Muscle of back (tissue), 13 donors: Measurements from ENCODE around the gene VTN. TPM values are rescaled to one million over a fixed set of nuclear protein-coding genes. Genes with fewer than 3 reads are reported as not detected.

Experiments used
- DNase-seq, 3 donors: peaks; one replicate each; pipeline versions ENCODE4 v3.0.0 to v3.0.0-alpha.2; 2013
- long read RNA-seq, 9 donors: transcript quantifications; one replicate each; lab custom pipeline, GENCODE V29; 2026
- polyA plus RNA-seq, 10 donors: library from polyadenylated mRNA; unstranded; fragments of 120-200 nt; gene quantifications; one replicate each; pipeline ENCODE4 v1.2.1, GENCODE V29; 2013; ENCODE audit not compliant: insufficient read length in 10 of 10

The VTN gene, protein sequence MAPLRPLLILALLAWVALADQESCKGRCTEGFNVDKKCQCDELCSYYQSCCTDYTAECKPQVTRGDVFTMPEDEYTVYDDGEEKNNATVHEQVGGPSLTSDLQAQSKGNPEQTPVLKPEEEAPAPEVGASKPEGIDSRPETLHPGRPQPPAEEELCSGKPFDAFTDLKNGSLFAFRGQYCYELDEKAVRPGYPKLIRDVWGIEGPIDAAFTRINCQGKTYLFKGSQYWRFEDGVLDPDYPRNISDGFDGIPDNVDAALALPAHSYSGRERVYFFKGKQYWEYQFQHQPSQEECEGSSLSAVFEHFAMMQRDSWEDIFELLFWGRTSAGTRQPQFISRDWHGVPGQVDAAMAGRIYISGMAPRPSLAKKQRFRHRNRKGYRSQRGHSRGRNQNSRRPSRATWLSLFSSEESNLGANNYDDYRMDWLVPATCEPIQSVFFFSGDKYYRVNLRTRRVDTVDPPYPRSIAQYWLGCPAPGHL
- 1 to 10 TPM in 1 of 10 donors, under 1 TPM in 9; 0.17 to 2.7 (median 0.46) TPM for polyA plus RNA-seq
- long read RNA-seq, donor 1 = 0 reads
- long read RNA-seq, donor 2 = 0 reads
- long read RNA-seq, donor 3 = 0 reads
- long read RNA-seq, donor 4 = 0 reads
- long read RNA-seq, donor 5 = 0 reads
- long read RNA-seq, donor 6 = 0 reads
- long read RNA-seq, donor 7 = 0 reads
- long read RNA-seq, donor 8 = 0 reads
- long read RNA-seq, donor 9, partial matches to known transcripts = 0 of 1 reads
- long read RNA-seq, donor 9, other reads (novel, unspliced or antisense) = 0 of 1 reads

DNA sequence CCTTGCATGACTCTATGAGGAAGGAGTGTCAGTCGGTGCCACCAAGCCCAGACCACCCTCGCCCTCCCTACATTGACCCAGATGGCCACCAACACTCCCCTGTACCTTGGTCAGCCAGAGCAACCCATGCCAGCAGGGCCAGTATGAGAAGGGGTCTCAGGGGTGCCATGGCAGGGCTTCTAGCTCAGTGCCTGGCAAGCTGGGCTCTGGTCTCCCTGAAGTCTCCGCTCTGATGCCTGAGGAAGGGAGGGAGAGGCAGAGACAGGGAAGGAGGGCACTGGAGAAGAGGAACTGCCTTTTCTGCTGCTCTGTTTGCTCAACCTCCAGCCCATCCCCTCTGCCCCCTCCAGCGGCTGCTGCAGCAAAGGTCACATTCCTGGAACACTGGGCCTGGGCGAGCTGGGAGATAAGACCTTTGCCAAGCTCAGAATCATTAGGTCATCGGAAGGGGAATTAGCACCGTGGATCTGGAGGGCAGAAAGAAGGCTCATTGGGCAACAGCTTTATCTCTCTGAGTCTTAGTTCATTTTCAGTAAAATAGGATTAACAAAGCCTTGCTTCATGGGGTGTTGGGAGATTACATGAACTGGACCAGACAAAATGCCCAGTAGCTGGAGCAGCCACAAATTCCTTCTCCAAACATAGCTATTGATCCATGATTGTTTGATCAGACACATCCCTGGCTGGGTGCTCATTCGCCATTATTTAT, at the start of gene VTN:
TSS of gene VTN (minus strand) at position 273 of the 709 bp plus-strand sequence. CDS start at position 169, 104 bp downstream.
- no peak for DNase-seq

DNA sequence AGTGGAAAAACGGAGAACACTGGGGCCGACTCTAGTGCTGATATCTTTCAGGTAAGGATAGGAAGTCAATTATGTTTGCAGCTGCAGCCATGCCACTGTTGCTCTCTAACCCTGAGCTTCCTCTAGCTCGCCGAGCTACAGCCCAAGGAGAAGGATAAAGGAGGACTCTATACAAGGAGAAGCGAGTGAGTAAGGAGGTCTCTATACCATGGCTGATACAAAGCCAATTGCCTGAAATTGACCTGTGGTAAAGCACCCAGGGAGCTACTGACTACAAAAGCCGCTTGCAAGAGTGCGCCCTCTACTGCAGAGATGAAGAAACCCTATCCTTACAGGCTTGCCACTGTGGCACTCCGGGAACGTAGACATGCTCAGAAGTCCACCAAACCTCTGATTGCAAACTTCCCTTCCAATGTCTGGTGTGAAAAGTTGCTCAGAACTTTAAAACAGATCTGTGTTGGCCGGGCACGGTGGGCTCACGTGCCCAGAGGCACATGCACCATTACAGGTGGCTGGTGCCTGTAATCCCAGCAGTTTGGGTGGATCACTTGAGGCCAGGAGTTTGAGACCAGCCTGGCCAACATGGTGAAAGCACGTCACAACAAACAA, 46.7 kb upstream of the VTN start:
- peak in 1 of 3 donors; percentile 10 for DNase-seq

DNA sequence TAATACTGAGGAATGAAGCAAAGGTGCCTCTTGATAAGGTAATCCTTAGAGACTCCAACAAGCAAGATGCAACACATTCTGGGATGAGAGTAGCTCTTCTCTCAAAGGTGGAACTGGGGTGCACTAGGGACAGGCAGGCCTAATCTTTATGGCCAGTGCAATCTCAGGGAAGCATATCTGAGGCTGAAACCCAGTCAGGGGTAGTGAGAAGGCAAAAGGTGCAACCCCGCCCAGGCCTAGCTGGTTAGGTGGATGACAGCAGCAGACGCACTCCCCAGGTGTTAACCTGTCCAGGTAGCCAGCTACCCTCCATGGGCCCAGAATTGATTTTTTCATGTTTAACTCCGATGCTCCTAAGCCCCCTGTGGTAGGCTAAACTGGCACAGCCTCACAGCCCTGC, 45.8 kb upstream of the VTN start:
- no peak for DNase-seq

DNA sequence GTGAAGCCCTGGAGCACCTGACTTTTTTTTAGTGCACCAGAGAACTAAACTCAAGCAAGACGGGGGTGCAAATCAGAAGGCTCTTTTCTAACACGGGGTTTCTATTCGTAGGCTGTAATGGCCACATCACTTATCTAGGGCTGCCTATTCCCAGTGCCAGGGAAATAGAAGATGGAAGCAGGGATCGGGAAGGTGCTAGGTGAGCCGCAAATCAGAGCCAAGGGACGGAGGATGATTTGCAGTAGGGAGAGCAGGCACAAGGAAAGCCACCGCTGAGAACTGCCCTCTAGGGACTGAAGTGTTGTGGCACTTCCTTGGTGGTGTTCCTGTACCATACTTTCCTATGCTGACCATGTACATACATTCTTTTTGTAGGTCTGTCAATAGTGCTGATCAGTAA, 43.7 kb upstream of the VTN start:
- no peak for DNase-seq

DNA sequence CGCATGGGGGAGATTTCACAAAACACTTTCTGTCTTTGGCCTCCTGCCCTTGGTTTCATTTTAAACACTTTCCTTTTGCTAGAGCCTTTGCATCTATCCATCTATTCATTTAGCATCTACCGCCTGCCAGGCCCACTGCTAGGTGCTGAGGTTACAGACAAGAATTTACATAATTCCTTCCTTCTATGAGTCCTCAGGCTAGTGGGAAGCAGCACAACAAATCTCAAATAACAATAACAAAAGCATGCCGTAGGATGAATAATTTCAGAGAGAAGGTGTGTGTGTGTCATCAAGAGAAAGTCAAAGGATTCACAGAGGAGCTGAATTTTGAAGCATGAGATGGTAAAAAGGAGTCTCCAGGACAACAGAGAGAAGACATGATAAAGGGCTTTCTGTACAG, 42.0 kb upstream of the VTN start:
- DNase-seq = no peak

DNA sequence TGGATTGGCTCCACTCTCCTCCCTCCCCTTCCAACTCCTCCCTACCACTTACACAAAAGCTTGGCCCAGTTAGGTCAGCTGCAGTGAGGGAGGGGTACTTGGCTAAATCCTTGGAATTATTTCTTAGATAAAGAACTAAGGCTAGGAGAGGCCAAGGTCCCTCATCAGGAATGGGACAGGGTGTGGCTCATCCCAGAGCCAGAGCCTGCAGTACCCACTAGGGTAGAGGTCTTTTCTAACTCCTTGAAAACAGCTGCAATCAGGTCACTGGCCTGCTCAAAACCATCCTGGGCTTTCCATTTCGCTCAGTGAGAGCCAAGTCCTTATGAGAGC, 37.8 kb upstream of the VTN start:
- DNase-seq = no peak

DNA sequence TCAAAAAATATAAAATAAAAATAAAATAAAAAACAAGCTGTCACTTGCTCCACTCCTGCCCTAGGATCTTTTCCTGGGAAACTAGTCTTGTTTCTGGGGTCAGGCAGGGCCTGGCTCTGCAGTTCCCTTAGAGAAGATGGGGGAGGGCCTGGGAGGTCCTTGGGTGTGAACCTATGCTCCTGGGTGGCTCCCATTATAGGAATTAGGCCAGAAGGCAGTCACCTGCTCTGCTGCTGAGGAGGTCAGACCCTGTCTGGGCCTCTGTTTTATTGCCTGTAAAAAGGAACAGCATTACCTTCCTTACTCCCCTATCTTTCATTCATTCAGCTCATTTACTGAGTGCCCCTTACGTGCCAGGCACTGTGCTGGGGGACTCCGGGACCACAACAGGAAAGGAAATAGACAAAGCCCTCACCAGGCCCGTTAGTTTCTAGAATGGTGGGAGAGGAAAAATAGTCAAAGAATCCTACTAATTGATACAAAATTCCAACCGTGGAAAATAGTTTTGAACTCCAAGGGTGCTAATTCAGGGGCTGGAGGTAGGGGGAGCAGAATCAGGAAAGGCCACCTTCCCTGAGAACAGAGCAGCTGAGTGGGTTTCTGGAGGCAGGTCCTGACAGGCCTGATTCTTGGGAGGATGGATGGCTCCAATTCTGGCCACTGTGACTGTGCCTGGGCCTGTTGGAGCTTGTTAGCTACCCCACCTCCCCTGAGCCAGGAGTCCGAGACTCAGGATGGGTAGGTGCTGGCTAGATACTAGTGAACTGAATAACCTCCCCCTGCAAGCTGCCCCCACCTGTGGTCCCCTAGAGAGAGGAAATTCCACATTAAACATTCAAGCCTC, 37.2 kb upstream of the VTN start:
- no peak for DNase-seq

DNA sequence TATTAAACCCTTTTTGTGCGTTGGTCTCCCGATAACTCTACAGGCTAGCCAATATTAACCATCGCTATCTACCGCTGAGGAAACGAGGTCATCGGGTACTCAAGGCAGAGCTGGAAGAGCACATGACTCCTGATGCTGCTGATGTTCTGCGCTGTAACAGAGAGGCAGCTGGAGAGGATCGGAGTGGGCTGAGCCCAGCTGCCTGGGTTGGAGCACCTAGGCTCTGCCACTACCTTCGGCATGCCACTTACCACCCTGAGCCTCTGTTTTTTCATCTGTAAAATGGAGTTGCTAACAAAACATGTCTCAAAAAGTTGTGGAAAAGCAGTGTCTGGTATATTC, 36.3 kb upstream of the VTN start:
- no peak for DNase-seq

DNA sequence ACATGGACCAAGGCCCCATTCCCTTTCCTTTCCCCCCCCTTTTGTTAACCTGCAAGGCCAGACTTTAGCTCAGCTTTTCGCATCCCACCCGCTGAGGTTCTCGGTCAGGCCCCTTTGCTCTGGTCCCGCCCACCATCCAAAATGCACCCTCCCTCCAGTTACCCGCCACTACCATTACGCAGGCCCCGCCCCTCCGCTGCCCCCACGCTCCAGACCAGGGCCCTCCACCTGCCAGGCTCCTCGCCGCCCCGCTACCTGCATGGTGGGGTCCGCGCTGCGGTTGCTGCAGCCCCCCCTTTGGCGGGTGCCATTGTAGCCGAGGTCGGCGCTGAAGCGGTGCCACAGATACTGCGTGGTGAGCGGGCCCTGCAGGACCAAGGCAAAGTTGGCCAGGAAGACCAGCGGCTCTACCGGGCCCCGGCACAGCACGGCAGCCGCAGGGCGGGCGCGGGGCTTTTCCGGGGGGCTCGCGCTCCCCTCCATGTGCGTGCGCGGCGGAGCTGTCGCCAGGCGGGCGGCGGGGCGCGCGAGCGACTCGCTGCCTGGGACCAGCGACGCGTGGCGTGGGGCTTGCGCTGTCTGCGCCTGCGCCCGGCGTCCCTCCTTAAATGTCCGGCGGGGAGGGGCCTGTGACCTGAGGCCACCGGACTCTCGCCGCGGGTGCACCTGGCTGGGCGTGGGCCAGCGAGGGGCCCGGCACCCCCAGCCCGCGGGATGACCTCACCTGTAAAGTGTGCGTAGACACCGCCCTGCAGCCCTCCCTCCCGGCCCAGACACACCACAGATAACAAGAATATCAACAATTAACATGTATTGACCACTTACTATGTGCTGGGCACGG, 35.7 kb upstream of the VTN start, which contains the start of gene SLC46A1:
TSS of gene SLC46A1 (minus strand) at position 581 of the 841 bp plus-strand sequence. CDS start at position 483, 98 bp downstream.
- DNase-seq = peak; percentile 38 to 87 (median 72)

DNA sequence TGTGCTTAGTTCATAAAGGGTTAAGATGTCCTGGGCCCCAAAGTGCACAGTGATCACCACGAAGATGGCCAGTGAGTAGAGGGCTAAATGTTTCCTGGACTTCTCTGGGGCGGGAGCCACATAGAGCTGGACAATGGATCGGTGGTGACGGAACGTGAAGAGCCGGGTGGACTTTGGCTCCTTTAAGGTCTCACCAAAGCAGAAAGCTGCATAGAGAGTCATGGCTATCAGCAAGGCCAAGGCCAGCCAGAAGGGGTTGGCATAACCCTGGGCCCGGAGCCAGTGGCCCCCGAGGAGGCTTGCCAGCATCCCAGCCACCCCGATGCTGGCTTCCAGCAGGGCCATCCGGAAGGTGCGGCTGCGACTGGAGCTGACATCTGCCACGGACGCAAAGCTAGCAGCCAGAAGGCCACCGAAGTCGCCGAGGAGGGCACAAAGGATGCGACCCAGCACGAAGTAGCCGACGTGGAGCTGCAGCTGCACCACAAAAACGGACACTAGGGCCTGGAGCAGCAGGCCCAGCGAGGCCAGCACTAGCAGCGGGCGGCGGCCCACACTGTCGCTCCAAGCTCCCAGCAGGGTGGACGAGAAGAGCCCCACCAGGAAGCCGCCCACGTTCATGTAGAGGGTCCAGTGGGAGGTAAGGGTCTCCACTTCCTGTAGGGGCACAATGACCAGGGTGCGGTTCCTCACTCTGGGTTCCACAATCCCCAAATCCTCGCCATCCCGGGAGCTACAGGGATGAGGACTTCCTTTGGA, 34.9 kb upstream of the VTN start:
- DNase-seq = peak in 1 of 3 donors; percentile 61

DNA sequence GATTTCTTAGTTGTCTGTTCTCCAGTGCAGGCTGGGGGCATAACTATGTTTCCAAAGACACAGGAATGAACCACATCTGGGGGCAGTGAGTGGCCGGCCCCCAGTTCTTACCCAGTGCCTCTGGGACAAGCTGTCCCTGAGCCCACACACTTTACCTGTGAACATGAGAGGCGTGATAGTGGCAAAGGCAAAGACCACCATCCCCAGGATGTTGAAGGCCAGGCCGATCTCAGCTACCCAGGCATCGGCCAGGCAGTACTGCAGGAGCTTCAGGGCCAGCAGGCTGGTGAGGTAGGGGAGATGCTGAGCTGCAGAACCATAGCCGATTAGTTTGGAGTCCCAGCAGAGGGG, 34.3 kb upstream of the VTN start:
- DNase-seq = no peak

DNA sequence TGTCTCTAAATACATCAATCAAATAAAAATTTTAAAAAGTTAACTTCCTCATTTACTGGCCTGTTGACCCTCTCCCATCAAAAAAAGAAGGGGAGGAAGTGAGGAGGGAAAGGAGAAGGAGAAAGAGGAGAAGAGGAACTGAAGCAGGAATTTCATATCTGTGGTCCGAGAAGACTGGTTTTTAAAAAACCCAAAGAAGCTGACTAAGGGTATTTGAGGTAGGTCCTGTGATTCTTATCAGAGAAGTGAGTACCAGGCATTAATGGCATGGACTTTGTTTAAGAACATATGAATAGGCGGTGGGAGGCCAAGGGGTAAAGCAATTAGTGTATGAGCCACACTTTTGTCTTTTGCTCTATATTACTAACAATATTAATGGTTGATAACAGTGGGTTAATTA, 33.9 kb upstream of the VTN start:
- DNase-seq = no peak

DNA sequence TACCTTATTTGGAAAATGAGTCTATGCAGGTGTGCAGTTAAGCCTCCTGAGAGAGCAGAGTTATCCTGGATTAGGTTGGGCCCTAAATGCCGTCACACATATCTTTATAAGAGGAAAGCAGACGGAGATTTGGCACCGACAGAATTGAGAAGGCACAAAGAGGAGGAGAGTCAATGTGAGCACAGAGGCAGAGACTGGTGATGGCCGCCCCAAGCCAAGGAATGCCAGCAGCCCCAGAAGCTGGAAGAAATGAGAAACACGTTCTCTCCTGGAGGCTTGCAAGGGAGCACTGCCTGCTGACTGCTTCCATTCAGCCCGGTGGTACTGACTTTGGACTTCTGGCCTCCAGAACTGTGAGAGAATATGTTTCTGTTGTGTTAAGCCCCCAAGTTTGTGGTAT, 32.7 kb upstream of the VTN start:
- no peak for DNase-seq

DNA sequence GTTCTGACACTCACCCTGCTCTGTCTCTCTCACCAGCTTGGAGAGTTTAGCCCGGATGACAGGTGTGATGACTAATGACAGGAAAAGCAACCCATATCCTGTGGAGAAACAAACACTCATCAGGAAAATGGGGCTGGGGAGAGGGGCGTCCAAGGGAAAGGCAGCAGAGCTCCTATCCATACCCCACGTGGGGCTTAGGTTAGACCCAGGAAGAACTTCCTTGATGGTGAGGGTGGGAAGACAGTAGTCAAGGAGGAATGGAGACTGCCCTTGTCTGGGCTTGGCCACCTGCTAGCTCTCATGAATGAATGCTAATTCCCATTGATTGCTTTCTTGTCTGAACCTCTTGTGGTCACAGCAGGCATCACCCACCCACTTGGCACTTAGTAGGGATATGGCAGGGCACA, 32.1 kb upstream of the VTN start:
- DNase-seq = no peak

DNA sequence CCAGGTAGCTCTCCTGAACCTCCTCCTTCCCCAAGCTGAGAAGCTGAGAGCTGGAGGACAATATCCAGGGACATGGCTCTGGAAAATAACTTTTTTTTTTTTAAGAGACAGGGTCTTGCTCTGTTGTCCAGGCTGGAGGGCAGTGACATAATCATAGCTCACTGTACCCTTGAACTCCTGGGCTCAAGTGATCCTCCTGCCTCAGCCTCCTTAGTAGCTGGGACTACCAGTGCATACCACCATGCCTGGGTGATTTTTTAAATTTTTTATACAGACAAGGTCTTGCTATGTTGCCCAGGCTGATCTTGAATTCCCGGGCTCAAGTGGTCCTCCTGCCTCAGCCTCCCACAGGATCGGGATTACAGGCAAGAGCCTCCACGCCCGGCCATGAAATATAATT, 29.7 kb upstream of the VTN start:
- DNase-seq = no peak

DNA sequence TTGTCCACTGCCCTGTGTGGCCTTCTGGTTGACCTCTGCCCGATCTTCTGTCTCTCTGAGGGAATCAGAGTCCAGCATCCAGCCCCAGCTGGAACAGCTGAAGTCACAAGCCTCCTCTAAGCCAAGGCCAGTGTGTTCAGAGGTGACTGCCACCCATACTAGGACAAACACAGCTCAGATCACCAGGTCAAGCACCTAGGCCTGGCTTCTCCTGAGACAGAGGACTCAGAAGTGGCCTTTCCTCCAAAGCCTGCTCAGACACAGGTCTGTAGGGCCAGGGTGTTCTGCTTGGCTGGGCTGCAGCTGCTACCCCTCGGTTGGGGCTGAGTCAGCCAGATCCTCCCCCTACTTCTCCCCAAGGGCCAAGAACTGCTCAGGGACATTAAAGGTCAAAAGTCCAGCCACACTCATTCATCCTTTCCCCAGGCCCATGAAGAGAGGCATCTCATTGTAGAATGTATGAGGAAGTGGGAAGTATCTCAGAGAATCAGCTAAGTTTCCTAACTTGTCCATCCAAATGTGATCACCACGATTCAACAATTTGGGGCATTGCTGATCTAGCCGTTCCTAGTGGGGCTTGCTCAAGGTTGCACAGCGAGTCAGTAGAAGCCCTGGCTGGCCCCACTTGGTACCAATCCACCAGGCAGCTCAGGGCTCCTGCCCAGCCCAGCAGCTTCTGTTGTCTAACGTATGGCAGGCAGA, 28.3 kb upstream of the VTN start:
- no peak for DNase-seq

DNA sequence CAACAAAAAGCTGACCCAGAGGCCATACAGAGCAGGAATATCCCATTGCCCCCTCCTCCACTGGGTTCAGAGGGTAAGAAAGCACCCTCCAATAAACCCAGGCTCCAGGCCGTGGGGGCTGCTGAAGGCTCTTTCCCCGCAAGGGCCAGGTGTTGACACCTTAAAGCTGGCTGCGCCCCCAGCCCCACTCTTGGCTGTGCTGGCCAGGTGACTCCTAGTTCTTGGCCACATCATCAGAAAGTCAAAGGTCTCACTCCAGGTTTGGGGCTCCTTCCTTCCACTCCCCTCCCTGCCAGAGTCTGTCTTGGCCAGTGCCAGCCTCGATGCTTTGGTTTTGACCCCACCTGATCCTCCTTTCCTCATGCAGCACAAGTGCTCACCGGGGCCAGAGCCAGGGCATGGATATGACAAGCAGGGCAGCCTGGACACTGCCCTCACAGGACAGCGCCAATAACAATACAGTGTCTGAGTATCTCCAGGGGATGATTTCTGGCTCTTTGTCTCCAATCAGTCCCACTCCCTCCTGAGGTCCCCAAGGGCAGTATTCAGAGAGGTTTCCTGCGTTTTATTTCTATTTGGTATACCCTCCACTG, 27.7 kb upstream of the VTN start:
- DNase-seq = no peak

DNA sequence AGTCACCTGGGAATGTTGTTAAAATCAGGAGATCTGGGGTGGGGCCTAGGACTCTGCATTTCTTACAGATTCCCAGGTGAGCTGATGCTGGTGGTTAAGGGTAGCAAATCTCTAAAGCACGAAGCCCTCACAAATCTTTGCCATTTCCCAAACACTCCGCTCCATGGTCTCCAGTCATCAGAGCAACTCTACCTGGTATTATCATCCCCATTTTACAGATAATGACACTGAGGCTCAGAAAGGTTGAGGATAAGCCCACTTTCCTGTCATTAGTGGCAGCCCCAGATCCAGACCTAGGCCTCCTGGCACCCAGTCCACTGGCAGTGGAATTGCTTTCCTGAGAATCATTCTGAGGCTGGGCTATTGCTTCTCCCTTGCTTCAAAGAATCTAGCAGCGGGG, 27.2 kb upstream of the VTN start:
- DNase-seq = no peak
